Stimulated activated CD4-positive, alpha-beta T cell treated with anti-CD3 and anti-CD28 coated beads, Interleukin-1b, Interleukin-23, amount 100 ng/mL, for 48 hours (primary cell): ENCODE data around the gene CRIP3.
"Not testable (repeated sequence)": the region's sequence is repeated elsewhere in the genome, so short reads cannot be mapped to it uniquely, and the experiment has no call there.

ENCODE experiments used
- DNase-seq: peaks from one replicate; pipeline ENCODE4 v3.0.0-alpha.2; 2020

Gene CRIP3, protein sequence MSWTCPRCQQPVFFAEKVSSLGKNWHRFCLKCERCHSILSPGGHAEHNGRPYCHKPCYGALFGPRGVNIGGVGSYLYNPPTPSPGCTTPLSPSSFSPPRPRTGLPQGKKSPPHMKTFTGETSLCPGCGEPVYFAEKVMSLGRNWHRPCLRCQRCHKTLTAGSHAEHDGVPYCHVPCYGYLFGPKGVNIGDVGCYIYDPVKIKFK

GRCh38 chr6:43308101-43308989 is at the start of gene CRIP3:
Gene CRIP3 (minus strand): TSS chr6:43308826. CDS start chr6:43308792, 34 bp downstream.
- peak; percentile 51 for DNase-seq

- DNase-seq: no peak
These were observed 47.4 kb upstream of the CRIP3 start for GRCh38 chr6:43355862-43356590.

GRCh38 chr6:43351951-43352350 is 43.3 kb upstream of the CRIP3 start:
- DNase-seq: not testable (repeated sequence)

DNA sequence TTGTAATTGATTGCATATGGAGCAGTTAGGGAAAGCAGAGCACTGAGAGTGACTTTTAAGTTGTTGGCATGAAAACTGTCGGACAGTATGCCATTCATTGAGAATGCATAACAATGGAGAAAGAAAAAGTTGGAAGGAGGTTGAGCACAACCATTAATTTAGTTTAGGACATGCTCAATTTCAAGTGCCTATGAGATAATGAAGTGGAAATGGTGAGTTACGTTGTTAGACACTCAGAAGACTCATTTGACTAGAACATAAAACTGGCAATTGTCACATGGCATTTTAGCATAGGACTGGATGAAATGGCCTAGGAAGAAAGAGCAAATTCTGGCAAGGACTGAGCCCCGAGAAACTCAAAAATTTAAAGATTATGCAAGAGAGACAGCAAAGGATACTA is 38.8 kb upstream of the CRIP3 start:
- DNase-seq: no peak

- no peak for DNase-seq
These were observed 38.4 kb upstream of the CRIP3 start for GRCh38 chr6:43347021-43347420.

DNA sequence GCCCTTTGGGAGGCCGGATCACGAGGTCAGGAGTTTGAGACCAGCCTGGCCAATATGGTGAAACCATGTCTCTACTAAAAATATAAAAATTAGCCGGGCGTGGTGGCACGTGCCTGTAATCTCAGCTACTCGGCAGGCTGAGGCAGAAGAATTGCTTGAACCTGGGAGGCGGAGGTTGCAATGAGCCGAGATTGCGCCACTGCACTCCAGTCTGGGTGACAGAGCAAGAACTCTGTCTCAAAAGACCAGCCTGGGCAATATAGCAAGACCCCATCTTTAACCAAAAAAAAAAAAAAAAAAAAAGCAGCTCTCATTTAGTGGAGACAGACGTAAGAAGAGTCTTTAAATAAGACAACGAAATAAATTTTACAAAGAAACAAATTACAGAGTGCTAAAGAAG is 37.6 kb upstream of the CRIP3 start:
- DNase-seq: not testable (repeated sequence)

GRCh38 chr6:43339168-43339567 is 30.5 kb upstream of the CRIP3 start:
- DNase-seq: no peak

- no peak for DNase-seq
These were observed 29.6 kb upstream of the CRIP3 start for GRCh38 chr6:43338243-43338642.

- no peak for DNase-seq
These were observed 27.8 kb upstream of the CRIP3 start for GRCh38 chr6:43336382-43336781.

DNA sequence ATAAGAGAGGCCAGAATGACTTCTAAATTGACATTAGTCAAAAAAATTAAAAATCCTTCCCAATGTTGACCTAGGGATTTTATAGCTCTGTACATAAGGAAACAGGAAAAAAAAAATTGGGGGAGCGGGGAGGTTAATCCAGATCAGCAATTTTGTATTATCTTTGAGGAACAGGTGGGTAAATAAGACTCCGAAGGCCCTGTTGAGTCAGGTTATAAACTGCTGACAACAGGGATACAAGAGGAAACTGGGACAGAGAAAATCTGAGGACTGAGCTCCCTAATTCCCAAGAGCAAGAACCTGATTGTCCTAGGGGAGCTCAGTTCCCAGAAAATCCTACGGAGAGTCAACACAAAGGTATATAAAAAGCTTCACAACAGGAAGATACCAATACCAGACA is 26.8 kb upstream of the CRIP3 start:
- no peak for DNase-seq

GRCh38 chr6:43334466-43335095 is 26.0 kb upstream of the CRIP3 start:
- no peak for DNase-seq

DNA sequence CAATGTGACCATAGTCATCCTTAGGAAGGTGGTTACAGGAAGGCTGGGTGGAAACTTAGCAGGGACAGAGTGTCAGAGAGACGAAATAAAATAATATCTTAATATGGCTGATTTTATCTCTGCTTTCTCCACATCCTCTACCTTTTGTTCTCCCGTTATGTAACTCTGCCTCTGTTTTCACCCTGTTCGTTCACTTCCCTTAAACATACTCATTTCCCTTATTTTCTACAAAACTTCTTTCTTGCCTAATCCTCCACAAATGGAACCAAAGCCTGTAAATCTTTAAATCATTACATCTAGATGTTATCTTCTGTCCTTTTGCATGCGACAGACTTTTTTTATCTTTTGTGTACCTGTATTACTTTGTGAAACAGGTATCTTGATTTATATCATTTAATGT is 23.3 kb upstream of the CRIP3 start:
- no peak for DNase-seq

GRCh38 chr6:43331470-43331869 is 22.8 kb upstream of the CRIP3 start:
- DNase-seq: no peak

GRCh38 chr6:43328528-43328927 is 19.9 kb upstream of the CRIP3 start:
- DNase-seq: no peak

- DNase-seq: no peak
These were observed 17.2 kb upstream of the CRIP3 start for GRCh38 chr6:43325876-43326275.

- DNase-seq: no peak
These were observed 9.4 kb upstream of the CRIP3 start for GRCh38 chr6:43318011-43318410.

DNA sequence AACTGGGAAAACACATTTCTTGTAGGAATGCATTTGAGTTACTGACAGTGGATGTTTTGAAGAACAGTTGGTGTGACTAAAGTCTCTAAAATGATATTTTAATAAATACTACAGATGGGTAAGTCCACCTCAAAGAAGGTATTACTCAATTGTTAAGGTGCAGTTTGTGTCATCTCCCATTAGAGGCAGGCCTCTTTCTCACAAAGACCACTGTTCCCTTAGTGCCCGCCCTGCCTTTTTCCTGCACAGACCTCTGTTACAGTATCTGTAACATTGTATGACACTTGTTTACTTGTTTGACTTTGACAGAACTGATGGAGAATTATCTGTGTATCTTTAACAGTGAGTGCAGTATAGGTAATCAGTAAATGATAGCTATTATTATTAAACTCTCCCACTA is 5.2 kb upstream of the CRIP3 start:
- no peak for DNase-seq

GRCh38 chr6:43311666-43312065 is 3.0 kb upstream of the CRIP3 start:
- DNase-seq: no peak

GRCh38 chr6:43310624-43311023 is 2.0 kb upstream of the CRIP3 start:
- DNase-seq: no peak

- DNase-seq: no peak
These were observed 1.5 kb upstream of the CRIP3 start for GRCh38 chr6:43310134-43310533.

- no peak for DNase-seq
These were observed 408 bp upstream of the CRIP3 start for GRCh38 chr6:43308990-43309477.

GRCh38 chr6:43307451-43308100 is 1.1 kb downstream of the CRIP3 start:
- DNase-seq: no peak

GRCh38 chr6:43306086-43306485 is 2.5 kb downstream of the CRIP3 start:
- DNase-seq: no peak
